Panc1 (cell line): Measurements from ENCODE around the gene SLC49A3.

Experiments used
- CTCF ChIP-seq: fragments of 450-650 bp; IDR thresholded peaks from 2 replicates; pipeline ENCODE4 v1.5.1; 2017; ENCODE audit warnings: mild to moderate bottlenecking
- POLR2AphosphoS5 ChIP-seq: IDR thresholded peaks from 2 replicates; pipeline ENCODE4 v1.6.1; 2012; ENCODE audit warnings: mild to moderate bottlenecking, low read depth, low read length, moderate library complexity
- SIN3A ChIP-seq: IDR thresholded peaks from 2 replicates; pipeline ENCODE4 v1.6.1; 2012; ENCODE audit warnings: low read depth, mild to moderate bottlenecking, low read length, moderate library complexity, borderline replicate concordance; ENCODE audit not compliant: insufficient read depth
- TCF7L2 ChIP-seq: IDR thresholded peaks from 2 replicates; pipeline ENCODE4 v1.6.1; 2011; ENCODE audit warnings: mild to moderate bottlenecking, low read depth, low read length, inconsistent platforms

- TF ChIP-seq POLR2AphosphoS5 (no peak), CTCF (no peak), TCF7L2 (no peak), SIN3A (no peak)
Measured at GRCh38 chr4:677431-678293, 11.3 kb downstream of the SLC49A3 start.
